ENCODE measurements around the gene FUT9. TPM values are rescaled to one million over a fixed set of nuclear protein-coding genes. Genes with fewer than 3 reads are reported as not detected.

FUT9 gene
- total RNA-seq, 2 experiments from 2014 or later = not detected

DNA sequence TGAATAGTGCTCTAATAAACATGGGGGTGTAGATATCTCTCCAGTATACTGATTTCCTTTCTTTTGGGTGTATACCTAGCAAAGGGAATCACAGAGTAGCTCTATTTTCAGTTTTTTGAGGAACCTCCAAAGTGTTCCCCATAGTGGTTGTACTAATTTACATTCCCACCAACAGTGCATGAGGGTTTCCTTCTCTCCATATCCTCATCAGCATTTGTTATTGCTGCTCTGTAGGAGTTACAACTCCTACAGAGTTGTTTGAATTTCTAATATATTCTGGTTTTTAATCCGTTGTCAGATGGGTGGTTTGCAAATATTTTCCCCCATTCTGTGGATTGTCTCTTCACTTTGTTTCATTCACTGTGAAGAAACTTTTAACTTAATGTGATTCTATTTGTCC lies 207.9 kb downstream of the FUT9 start:
- intact Hi-C loops (cut with micrococcal nuclease; ENCODE audit: unreplicated experiment) = no loop called here
- CTCF ChIA-PET (ENCODE audit: unreplicated experiment) = no interaction called here
- H3K4me2 ChIP-seq (ENCODE audit: low read length) = no peak overlapping the region

DNA sequence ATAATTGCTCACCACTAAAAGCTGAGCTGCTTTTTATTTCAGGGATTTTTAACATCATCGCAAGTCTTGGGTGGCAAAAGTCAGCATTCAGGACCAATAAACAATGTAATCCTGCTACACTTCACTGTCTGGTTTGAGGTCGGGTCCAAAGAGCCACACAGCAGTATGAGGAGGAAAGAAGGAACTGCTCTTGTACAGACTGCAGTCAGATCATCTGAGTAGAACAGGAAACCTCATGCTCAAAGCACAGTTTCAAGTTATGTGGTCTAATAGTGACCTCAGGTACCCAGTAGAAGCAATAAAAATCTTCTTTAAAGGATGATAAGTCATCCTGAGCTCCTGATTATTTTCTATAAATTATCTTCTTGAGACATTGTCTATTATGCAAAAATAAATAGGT lies 211.4 kb downstream of the FUT9 start:
- BruUV-seq (replicated peaks) = no TSS peak
- no peak overlapping the region for H3K4me2 ChIP-seq (ENCODE audit: low read length)
- no peaks in the 10 kb centered on the region for H3K36me3 ChIP-seq (ENCODE audit: insufficient read depth, low read length)
- no peak for TF ChIP-seq EZH2phosphoT487 (IDR thresholded peaks at IDR 0.05; ENCODE audit: borderline replicate concordance, low read depth, low read length)
- TF ChIP-seq, protein P1, sequence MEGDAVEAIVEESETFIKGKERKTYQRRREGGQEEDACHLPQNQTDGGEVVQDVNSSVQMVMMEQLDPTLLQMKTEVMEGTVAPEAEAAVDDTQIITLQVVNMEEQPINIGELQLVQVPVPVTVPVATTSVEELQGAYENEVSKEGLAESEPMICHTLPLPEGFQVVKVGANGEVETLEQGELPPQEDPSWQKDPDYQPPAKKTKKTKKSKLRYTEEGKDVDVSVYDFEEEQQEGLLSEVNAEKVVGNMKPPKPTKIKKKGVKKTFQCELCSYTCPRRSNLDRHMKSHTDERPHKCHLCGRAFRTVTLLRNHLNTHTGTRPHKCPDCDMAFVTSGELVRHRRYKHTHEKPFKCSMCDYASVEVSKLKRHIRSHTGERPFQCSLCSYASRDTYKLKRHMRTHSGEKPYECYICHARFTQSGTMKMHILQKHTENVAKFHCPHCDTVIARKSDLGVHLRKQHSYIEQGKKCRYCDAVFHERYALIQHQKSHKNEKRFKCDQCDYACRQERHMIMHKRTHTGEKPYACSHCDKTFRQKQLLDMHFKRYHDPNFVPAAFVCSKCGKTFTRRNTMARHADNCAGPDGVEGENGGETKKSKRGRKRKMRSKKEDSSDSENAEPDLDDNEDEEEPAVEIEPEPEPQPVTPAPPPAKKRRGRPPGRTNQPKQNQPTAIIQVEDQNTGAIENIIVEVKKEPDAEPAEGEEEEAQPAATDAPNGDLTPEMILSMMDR (conservative IDR thresholded peaks at IDR 0.05; ENCODE audit: low read length) = no peak
- intact Hi-C loops (cut with micrococcal nuclease; ENCODE audit: unreplicated experiment) = no loop called here
- no peak overlapping the region for H2AFZ ChIP-seq (ENCODE audit: low read length)
- H3K9me2 ChIP-seq (ENCODE audit: insufficient read depth, low read length) = no peaks in the 10 kb centered on the region
- H3K9me3 ChIP-seq (ENCODE audit: low read length) = no peaks in the 10 kb centered on the region
- no peak for DNase-seq (ENCODE audit: low spot score)
- H4K20me1 ChIP-seq (ENCODE audit: insufficient read depth, low read length) = no peaks in the 10 kb centered on the region
- no peak overlapping the region for H3K4me3 ChIP-seq (ENCODE audit: low read depth, low read length, poor library complexity, severe bottlenecking)
- H3K79me2 ChIP-seq (ENCODE audit: insufficient read depth, low read depth, low read length) = no peaks in the 10 kb centered on the region
- ChIA-PET POLR2A (interaction anchor here (0.7 kb wide), 1 partner anchor 60 kb away, joined by 3 read pairs; no protein-coding TSS in a partner anchor), CTCF (ENCODE audit: unreplicated experiment) (no interaction called here)
- no peaks in the 10 kb centered on the region for H3K4me1 ChIP-seq (ENCODE audit: insufficient read depth, low read length, poor library complexity, severe bottlenecking)
- no peak overlapping the region for H3K27ac ChIP-seq (ENCODE audit: low read depth, low read length, poor library complexity, severe bottlenecking)

More for the DNA sequence above, 207.9 kb downstream of the FUT9 start:
- H3K27ac ChIP-seq (ENCODE audit: low read depth, low read length, poor library complexity, severe bottlenecking) = no peak overlapping the region
- no peaks in the 10 kb centered on the region for H3K79me2 ChIP-seq (ENCODE audit: insufficient read depth, low read depth, low read length)
- no peak for DNase-seq (ENCODE audit: low spot score)
- no peaks in the 10 kb centered on the region for H3K9me2 ChIP-seq (ENCODE audit: insufficient read depth, low read length)
- H3K4me3 ChIP-seq (ENCODE audit: low read depth, low read length, poor library complexity, severe bottlenecking) = no peak overlapping the region
- H4K20me1 ChIP-seq (ENCODE audit: insufficient read depth, low read length) = no peaks in the 10 kb centered on the region
- H3K36me3 ChIP-seq (ENCODE audit: insufficient read depth, low read length) = no peaks in the 10 kb centered on the region
- no TSS peak for BruUV-seq (replicated peaks)
- no peak overlapping the region for H2AFZ ChIP-seq (ENCODE audit: low read length)
- H3K9me3 ChIP-seq (ENCODE audit: low read length) = no peaks in the 10 kb centered on the region
- TF ChIP-seq, protein P1 (conservative IDR thresholded peaks at IDR 0.05; ENCODE audit: low read length) = no peak
- TF ChIP-seq EZH2phosphoT487 (IDR thresholded peaks at IDR 0.05; ENCODE audit: borderline replicate concordance, low read depth, low read length) = no peak
- H3K4me1 ChIP-seq (ENCODE audit: insufficient read depth, low read length, poor library complexity, severe bottlenecking) = no peaks in the 10 kb centered on the region
- POLR2A ChIA-PET = interaction anchor here (0.6 kb wide), 1 partner anchor 482 kb away, joined by 4 read pairs; no protein-coding TSS in a partner anchor

DNA sequence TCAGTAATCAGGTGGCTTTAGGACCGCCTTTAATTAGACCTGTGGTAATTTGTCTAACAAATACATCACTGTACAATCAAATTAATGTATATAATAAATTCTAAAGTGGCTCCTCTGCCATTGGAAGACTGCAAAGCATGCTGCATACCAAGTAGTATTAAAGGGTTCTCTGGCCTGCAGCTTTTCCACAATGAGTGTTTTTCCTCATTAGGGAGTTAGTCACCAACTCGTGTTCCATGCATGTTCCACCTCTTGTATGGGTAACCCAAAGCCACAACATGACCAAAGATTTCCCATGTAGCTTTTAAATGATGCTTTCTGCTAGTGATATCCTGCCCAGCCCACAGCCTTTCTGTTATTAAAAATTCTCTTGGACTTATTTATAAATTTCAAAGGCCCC lies 218.7 kb downstream of the FUT9 start:
- H3K36me3 ChIP-seq (ENCODE audit: insufficient read depth, low read length) = no peaks in the 10 kb centered on the region
- no peak for DNase-seq (ENCODE audit: low spot score)
- intact Hi-C loops (cut with micrococcal nuclease; ENCODE audit: unreplicated experiment) = no loop called here
- H3K4me1 ChIP-seq (ENCODE audit: insufficient read depth, low read length, poor library complexity, severe bottlenecking) = no peaks in the 10 kb centered on the region
- no peaks in the 10 kb centered on the region for H3K9me2 ChIP-seq (ENCODE audit: insufficient read depth, low read length)
- no peaks in the 10 kb centered on the region for H3K79me2 ChIP-seq (ENCODE audit: insufficient read depth, low read depth, low read length)
- H3K4me3 ChIP-seq (ENCODE audit: low read depth, low read length, poor library complexity, severe bottlenecking) = no peak overlapping the region
- POLR2A ChIA-PET = interaction anchor here (1.4 kb wide), 1 partner anchor 15 kb away, joined by 3 read pairs; no protein-coding TSS in a partner anchor
- no peak overlapping the region for H2AFZ ChIP-seq (ENCODE audit: low read length)
- H3K4me2 ChIP-seq (ENCODE audit: low read length) = no peak overlapping the region
- BruUV-seq (replicated peaks) = no TSS peak
- CTCF ChIA-PET (ENCODE audit: unreplicated experiment) = no interaction called here
- no peaks in the 10 kb centered on the region for H4K20me1 ChIP-seq (ENCODE audit: insufficient read depth, low read length)
- TF ChIP-seq EZH2phosphoT487 (IDR thresholded peaks at IDR 0.05; ENCODE audit: borderline replicate concordance, low read depth, low read length) = no peak
- TF ChIP-seq, protein P1 (conservative IDR thresholded peaks at IDR 0.05; ENCODE audit: low read length) = no peak
- H3K9me3 ChIP-seq (ENCODE audit: low read length) = no peaks in the 10 kb centered on the region
- H3K27ac ChIP-seq (ENCODE audit: low read depth, low read length, poor library complexity, severe bottlenecking) = no peak overlapping the region
